ENCODE data around the gene PCDH15.
"Not testable (repeated sequence)": the region's sequence is repeated elsewhere in the genome, so short reads cannot be mapped to it uniquely, and the experiment has no call there.

Gene PCDH15

DNA sequence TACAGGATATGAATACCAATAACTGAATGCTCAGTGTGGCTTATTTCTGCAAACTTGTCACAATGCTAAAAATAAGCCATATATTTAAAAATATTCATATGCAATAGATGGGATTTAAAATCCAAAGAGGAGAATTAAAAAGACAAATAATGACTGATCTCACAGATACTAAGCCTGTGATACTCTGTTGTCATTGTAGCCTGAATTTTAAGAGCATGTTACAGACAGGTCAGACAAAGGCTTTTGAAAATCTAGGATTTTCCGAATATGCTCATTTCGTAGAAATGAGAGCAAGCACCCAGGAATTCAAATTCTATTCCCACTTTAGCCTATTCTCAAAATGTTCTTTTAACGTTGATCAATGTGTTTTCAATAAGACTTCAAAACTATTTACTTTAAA, 269.7 kb downstream of the PCDH15 start:
- no peak for DNase-seq

GRCh38 chr10:54530299-54530698, 270.7 kb downstream of the PCDH15 start:
- DNase-seq = no peak

- DNase-seq = no peak
Observed at GRCh38 chr10:54525816-54526215, 275.2 kb downstream of the PCDH15 start.

- not testable (repeated sequence) for DNase-seq
Observed at GRCh38 chr10:54515244-54515643, 285.8 kb downstream of the PCDH15 start.

DNA sequence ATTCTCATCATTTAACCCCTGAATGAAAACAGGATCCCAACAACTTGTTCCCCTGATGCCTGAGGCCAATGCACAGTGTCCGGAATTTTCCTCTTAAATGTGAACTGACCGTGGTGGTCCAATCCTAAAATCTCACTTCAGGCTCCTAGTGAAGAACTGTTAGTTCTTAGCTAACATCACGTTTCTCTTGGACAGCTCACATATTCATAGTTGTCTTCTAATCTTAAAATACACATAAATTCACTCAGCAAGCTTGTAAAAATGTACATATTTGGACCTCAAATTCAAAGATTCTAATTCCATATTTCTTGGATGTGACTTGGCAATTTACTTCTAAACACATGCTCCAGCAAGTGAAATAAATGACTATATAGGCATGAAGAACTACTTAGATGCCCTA, 297.2 kb downstream of the PCDH15 start:
- DNase-seq = no peak

- no peak for DNase-seq
Observed at GRCh38 chr10:54501929-54502328, 299.1 kb downstream of the PCDH15 start.

GRCh38 chr10:54496852-54497251, 304.2 kb downstream of the PCDH15 start:
- DNase-seq = no peak

GRCh38 chr10:54487743-54488142, 313.3 kb downstream of the PCDH15 start:
- no peak for DNase-seq

DNA sequence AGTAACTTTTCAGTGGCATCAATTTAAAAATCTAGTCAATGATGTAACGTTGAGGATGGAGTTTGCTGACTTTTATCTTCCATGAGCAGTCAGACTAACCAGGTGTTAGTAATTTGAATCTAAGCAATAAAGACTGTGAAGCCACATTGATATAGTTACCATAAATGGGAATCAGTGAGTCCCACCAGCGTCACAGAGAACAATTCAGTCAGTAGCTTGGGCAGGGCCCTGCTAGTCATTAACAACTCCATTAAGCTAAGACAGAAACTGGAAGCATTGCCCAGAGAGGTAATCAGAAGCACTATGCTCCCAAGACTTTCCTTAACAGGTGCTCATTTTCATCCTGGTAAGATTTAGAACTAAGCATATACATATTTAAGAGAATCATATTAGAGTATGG, 315.1 kb downstream of the PCDH15 start:
- no peak for DNase-seq

- no peak for DNase-seq
Observed at GRCh38 chr10:54484186-54484585, 316.8 kb downstream of the PCDH15 start.

DNA sequence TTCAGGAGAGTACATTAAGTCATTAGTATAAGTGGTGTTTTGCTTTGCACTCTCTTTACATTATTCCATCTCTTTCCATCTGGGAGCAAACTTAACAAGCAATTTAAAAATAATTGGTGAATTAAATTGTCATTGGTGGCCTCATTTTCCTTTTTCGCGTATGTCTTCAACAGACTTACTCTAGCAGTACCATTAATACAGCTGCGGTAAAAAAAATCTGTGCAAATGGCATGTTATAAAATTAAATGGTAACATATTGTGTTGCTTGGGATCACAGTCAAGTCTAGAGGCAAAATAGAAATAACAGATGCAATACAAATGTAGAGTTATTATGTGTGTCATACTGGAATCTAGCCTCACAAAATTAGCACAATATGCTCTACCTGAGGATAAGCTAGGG, 322.4 kb downstream of the PCDH15 start:
- no peak for DNase-seq

- DNase-seq = no peak
Observed at GRCh38 chr10:54477738-54478137, 323.3 kb downstream of the PCDH15 start.

GRCh38 chr10:54470324-54470631, 330.8 kb downstream of the PCDH15 start:
- no peak for DNase-seq

GRCh38 chr10:54469587-54470323, 331.3 kb downstream of the PCDH15 start:
- no peak for DNase-seq

GRCh38 chr10:54454271-54454670, 346.8 kb downstream of the PCDH15 start:
- no peak for DNase-seq

GRCh38 chr10:54449056-54449455, 352.0 kb downstream of the PCDH15 start:
- no peak for DNase-seq

DNA sequence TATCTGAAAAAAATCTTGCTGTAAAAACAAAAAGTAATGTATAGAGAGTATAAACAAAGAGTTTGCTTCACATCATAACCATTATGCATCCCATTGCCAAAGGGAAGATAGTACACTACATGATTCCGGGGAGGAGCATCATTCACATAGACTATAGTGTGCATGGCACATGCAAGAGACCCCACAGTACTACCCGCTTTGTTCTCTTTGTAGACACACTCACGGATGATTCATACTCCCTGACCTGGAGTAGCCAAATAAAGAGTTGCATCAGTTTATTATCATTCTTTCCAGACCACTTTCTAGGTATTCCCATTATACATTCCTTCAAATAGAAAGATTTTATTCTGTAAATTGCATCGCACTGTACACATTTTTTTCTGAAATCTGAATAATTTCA, 356.9 kb downstream of the PCDH15 start:
- DNase-seq = no peak

DNA sequence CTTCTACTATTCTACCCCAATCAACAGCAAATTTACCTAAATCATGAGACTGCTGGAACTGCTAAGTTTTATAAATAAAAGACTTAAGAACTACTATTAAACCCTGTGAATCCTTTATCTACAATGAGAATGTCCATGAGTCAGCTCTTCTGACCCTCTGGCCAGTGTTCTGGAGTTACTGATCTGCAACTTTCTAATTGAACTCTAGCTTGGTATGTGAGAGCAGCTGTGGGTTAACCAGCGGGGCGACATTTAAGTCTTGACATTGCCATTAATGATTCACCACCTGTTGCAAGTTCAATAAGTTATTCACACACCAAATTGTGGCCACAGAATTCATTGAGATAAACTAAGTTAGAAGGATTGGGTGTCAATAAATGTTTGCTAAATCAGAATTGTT, 359.8 kb downstream of the PCDH15 start:
- no peak for DNase-seq

GRCh38 chr10:54434782-54435181, 366.2 kb downstream of the PCDH15 start:
- no peak for DNase-seq

DNA sequence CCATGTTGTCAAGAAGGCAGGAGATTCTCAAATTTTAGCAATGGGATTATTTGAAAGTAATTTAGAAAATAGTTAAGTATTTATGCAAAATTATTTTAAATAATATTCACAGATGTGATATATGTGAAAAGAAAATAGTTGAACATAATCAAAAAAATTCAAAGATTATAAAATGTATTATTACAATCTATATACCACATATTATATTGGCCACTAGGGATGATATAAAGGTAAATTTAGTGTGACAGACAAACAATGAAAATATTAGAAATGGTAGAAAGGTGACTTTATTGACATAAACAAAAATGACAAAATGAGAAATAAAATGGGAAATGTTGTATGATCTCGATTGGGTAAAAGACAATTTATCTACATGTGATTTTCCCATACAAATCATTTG, 385.5 kb downstream of the PCDH15 start:
- DNase-seq = no peak

- no peak for DNase-seq
Observed at GRCh38 chr10:54402576-54402975, 398.5 kb downstream of the PCDH15 start.

GRCh38 chr10:54396031-54396430, 405.0 kb downstream of the PCDH15 start:
- DNase-seq = no peak

DNA sequence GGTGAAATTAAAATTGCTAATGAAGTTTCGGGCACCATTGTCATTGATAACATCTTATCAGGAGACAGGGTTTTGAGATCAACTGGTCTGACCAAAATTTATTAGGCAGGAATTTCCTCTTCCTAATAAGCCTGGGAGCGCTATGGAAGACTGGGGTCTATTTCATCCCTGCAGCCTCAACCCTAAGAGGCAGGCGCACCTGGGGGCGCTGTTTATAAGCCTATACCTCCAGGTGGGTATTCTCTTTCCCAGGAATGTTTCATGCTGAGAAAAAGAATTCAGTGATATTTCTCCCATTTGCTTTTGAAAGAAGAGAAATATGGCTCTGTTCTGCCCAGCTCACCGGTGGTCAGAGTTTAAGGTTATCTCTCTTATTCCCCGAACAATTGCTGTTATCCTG, 406.4 kb downstream of the PCDH15 start:
- DNase-seq = not testable (repeated sequence)

GRCh38 chr10:54372179-54372578, 428.9 kb downstream of the PCDH15 start:
- DNase-seq = no peak

GRCh38 chr10:54368984-54369383, 432.0 kb downstream of the PCDH15 start:
- DNase-seq = no peak

DNA sequence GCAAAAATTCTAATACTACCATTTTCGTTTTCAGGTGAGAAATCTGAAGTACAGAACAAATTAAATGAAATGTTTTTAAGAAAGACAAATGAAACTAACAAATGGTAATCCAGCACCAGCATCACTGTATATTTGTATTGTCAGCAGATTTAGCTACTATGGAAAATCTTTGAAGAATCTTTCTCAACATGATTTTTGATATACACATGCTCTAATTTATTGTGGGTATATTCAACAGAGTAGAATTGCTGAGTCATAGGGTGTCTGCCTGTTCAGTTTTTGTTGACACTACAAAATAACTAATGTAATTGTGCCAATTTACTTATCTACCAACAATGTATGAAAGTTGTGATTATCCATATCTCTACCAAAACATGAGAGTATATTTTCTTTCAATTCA, 437.6 kb downstream of the PCDH15 start:
- DNase-seq = no peak

Data from CD4-positive, alpha-beta T cell treated with Interleukin-10 for 1 hour (primary cell).